HepG2 (cell line): ENCODE measurements around the gene CTSA. TPM values are rescaled to one million over a fixed set of nuclear protein-coding genes. Genes with fewer than 3 reads are reported as not detected.

Source experiments
- CCDC6 ChIP-seq: sonication (generic); formaldehyde crosslinking; IDR thresholded peaks from 2 replicates; pipeline ENCODE4 v1.8.1; 2022; ENCODE audit warnings: mild to moderate bottlenecking, missing genetic modification reagents, moderate library complexity
- ERF ChIP-seq: IDR thresholded peaks from 2 replicates; pipeline ENCODE4 v1.6.1; 2018; ENCODE audit warnings: missing biosample characterization, missing genetic modification reagents
- JUNB ChIP-seq: sonication (generic); formaldehyde crosslinking; IDR thresholded peaks from 2 replicates; pipeline ENCODE4 v1.8.0; 2022; ENCODE audit warnings: missing genetic modification reagents, mild to moderate bottlenecking, borderline replicate concordance
- PITX1 ChIP-seq: sonication (generic); formaldehyde crosslinking; IDR thresholded peaks from 2 replicates; pipeline ENCODE4 v1.5.1; 2020; ENCODE audit warnings: mild to moderate bottlenecking, missing genetic modification reagents
- RBM39 ChIP-seq: fragments of 200-400 bp; formaldehyde crosslinking; IDR thresholded peaks from one replicate; pipeline ENCODE4 v1.6.1; 2018; ENCODE audit warnings: antibody characterized with exemption, mild to moderate bottlenecking, low read depth, low read length; ENCODE audit not compliant: poor library complexity, severe bottlenecking
- SAFB2 ChIP-seq: sonication (generic); formaldehyde crosslinking; IDR thresholded peaks from 2 replicates; pipeline ENCODE4 v1.5.1; 2020; ENCODE audit warnings: missing genetic modification reagents, low read depth, mild to moderate bottlenecking, borderline replicate concordance
- SMARCE1 ChIP-seq: fragments of 450-650 bp; IDR thresholded peaks from 2 replicates; pipeline ENCODE4 v1.6.1; 2017; ENCODE audit warnings: borderline replicate concordance
- TBX2 ChIP-seq: sonication (generic); formaldehyde crosslinking; IDR thresholded peaks from 2 replicates; pipeline ENCODE4 v1.5.0; 2020; ENCODE audit warnings: missing genetic modification reagents, mild to moderate bottlenecking, borderline replicate concordance
- ZIK1 ChIP-seq: sonication (generic); formaldehyde crosslinking; IDR thresholded peaks from 2 replicates; pipeline ENCODE4 v1.5.0; 2020; ENCODE audit warnings: mild to moderate bottlenecking, low read depth, missing genetic modification reagents, borderline replicate concordance
- ZNF207 ChIP-seq: fragments of 450-650 bp; IDR thresholded peaks from 2 replicates; pipeline ENCODE4 v1.6.1; 2016; ENCODE audit warnings: antibody characterized with exemption, borderline replicate concordance
- ZNF670 ChIP-seq: sonication (generic); formaldehyde crosslinking; IDR thresholded peaks from 2 replicates; pipeline ENCODE4 v1.8.0; 2022; ENCODE audit warnings: mild to moderate bottlenecking, missing genetic modification reagents, borderline replicate concordance
- ZNF746 ChIP-seq: sonication (generic); formaldehyde crosslinking; IDR thresholded peaks from 2 replicates; pipeline ENCODE4 v1.8.0; 2022; ENCODE audit warnings: mild to moderate bottlenecking, missing genetic modification reagents
- polyA plus RNA-seq, 8 experiments: library from polyadenylated mRNA; depleted of rRNA in 3 of 8; stranded (reverse) in 7 of 8; unstranded in 1 of 8; fragments of >200 nt; fragmentation: Illumina TruSeq in 4 of 8; extraction: Trizol in 4 of 8; gene quantifications; 2 replicates each; pipeline versions ENCODE4 v1.2.1 to v1.2.3, GENCODE V29; 2011 to 2016; ENCODE audit warnings: low read depth in 4 of 8, missing spikeins in 1 of 8, mixed read lengths in 1 of 8; ENCODE audit not compliant: insufficient read depth in 1 of 8
- total RNA-seq, 5 experiments: library from RNA; depleted of rRNA; stranded (reverse); fragments of >200 nt; fragmentation: Illumina TruSeq; extraction: Trizol; gene quantifications; 2 replicates each; pipeline ENCODE4 v1.2.3, GENCODE V29; 2016; ENCODE audit warnings: low read depth in 1 of 5
- TF ChIP-seq, protein P1 (sequence below): sonication (generic); formaldehyde crosslinking; IDR thresholded peaks from 2 replicates; pipeline ENCODE4 v1.5.0; 2020; ENCODE audit warnings: missing genetic modification reagents
- TF ChIP-seq, protein P2 (sequence below): sonication (generic); formaldehyde crosslinking; IDR thresholded peaks from 2 replicates; pipeline ENCODE4 v1.5.0; 2020; ENCODE audit warnings: missing genetic modification reagents, mild to moderate bottlenecking, borderline replicate concordance
- TF ChIP-seq, protein P3 (sequence below): sonication (generic); formaldehyde crosslinking; IDR thresholded peaks from 2 replicates; pipeline ENCODE4 v1.5.0; 2020; ENCODE audit warnings: mild to moderate bottlenecking, missing genetic modification reagents, borderline replicate concordance
- TF ChIP-seq, protein P4 (sequence below): sonication (generic); formaldehyde crosslinking; IDR thresholded peaks from 2 replicates; pipeline ENCODE4 v1.4.0; 2020; ENCODE audit warnings: missing genetic modification reagents
- TF ChIP-seq, protein P5 (sequence below): conservative IDR thresholded peaks from 2 replicates; pipeline ENCODE4 v1.6.1; 2018; ENCODE audit warnings: missing genetic modification reagents
- TF ChIP-seq, protein P6 (sequence below): sonication (generic); formaldehyde crosslinking; IDR thresholded peaks from 2 replicates; pipeline ENCODE4 v1.9.0; 2021; ENCODE audit warnings: missing genetic modification reagents, borderline replicate concordance

CTSA gene
- total and polyA plus RNA-seq, 2 of the 13 experiments (the other 11 are each of a cell fraction or from before 2014, with no cell fraction given) = 202 to 231 TPM

DNA sequence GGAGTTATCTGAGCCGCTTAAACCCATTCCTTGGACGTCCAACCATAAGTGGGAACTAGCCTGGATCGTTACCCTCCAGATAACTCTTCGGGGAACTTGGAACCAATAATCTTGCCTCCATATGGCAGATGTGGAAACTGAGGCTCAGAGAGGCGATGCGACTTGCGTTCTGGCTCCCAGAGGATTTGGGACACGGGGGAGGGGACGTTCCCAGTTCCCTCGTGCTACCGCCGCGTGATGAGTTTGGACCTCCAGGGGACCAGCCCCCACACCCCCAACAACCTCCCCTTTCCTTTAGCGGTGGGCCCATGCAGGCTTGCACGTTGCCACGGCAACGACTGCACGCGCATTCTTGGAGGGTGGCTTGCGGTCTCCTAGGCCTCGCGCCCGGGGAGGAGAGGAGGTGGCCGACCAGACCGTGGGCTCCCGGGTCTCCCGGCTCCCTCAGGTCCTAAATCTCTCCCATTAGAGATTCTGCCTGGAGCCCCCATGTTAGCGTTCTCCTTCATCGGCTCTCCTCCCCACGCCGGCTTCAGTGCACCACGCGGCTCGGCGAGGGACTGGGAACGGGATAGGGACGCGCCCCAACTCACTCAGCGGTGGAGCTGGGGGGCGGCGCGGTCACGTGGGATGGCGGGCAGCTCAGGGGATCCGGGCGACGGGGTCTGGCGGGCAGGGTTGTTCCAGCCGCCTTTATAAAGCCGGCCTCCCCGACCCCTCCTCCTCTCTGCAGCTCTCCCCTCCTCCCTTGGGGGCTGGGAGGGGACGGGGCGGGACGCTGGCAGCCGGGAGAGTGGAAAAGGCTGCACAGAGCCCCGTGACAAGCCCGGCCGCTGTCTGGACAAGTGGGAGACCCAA, 20.6 kb downstream of the CTSA start, which contains the start of gene PLTP (continued):
- no peak for TF ChIP-seq CCDC6 (CRISPR knock-in tag)
- peak; percentile 78 for TF ChIP-seq PITX1 (CRISPR knock-in tag)
- TF ChIP-seq ZNF670 (CRISPR knock-in tag) = 0 out of 2 replicates have a peak, but pooled peaks have one; percentile 39
- TF ChIP-seq, protein P1, sequence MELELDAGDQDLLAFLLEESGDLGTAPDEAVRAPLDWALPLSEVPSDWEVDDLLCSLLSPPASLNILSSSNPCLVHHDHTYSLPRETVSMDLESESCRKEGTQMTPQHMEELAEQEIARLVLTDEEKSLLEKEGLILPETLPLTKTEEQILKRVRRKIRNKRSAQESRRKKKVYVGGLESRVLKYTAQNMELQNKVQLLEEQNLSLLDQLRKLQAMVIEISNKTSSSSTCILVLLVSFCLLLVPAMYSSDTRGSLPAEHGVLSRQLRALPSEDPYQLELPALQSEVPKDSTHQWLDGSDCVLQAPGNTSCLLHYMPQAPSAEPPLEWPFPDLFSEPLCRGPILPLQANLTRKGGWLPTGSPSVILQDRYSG = no peak
- TF ChIP-seq ZIK1 (CRISPR knock-in tag) = no peak; the same call in 1 of the 2 replicates
- TF ChIP-seq, protein P2, sequence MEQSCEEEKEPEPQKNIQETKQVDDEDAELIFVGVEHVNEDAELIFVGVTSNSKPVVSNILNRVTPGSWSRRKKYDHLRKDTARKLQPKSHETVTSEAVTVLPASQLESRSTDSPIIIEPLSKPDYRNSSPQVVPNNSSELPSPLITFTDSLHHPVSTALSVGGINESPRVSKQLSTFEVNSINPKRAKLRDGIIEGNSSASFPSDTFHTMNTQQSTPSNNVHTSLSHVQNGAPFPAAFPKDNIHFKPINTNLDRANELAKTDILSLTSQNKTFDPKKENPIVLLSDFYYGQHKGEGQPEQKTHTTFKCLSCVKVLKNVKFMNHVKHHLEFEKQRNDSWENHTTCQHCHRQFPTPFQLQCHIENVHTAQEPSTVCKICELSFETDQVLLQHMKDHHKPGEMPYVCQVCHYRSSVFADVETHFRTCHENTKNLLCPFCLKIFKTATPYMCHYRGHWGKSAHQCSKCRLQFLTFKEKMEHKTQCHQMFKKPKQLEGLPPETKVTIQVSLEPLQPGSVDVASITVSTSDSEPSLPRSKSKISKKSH (CRISPR knock-in tag) = no peak
- no peak for TF ChIP-seq ERF (CRISPR knock-in tag)
- TF ChIP-seq ZNF746 = no peak
- TF ChIP-seq, protein P3, sequence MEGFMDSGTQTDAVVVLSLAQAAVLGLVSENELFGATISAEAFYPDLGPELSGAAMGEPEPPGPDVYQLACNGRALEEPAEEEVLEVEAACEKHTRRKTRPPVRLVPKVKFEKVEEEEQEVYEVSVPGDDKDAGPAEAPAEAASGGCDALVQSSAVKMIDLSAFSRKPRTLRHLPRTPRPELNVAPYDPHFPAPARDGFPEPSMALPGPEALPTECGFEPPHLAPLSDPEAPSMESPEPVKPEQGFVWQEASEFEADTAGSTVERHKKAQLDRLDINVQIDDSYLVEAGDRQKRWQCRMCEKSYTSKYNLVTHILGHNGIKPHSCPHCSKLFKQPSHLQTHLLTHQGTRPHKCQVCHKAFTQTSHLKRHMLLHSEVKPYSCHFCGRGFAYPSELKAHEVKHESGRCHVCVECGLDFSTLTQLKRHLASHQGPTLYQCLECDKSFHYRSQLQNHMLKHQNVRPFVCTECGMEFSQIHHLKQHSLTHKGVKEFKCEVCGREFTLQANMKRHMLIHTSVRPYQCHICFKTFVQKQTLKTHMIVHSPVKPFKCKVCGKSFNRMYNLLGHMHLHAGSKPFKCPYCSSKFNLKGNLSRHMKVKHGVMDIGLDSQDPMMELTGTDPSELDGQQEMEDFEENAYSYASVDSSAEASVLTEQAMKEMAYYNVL (CRISPR knock-in tag) = 0 out of 2 replicates have a peak, but pooled peaks have one; percentile 5
- TF ChIP-seq, protein P4, sequence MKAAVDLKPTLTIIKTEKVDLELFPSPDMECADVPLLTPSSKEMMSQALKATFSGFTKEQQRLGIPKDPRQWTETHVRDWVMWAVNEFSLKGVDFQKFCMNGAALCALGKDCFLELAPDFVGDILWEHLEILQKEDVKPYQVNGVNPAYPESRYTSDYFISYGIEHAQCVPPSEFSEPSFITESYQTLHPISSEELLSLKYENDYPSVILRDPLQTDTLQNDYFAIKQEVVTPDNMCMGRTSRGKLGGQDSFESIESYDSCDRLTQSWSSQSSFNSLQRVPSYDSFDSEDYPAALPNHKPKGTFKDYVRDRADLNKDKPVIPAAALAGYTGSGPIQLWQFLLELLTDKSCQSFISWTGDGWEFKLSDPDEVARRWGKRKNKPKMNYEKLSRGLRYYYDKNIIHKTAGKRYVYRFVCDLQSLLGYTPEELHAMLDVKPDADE (CRISPR knock-in tag) = no peak
- TF ChIP-seq JUNB (CRISPR knock-in tag) = no peak
- TF ChIP-seq TBX2 (CRISPR knock-in tag) = no peak
- TF ChIP-seq, protein P5, sequence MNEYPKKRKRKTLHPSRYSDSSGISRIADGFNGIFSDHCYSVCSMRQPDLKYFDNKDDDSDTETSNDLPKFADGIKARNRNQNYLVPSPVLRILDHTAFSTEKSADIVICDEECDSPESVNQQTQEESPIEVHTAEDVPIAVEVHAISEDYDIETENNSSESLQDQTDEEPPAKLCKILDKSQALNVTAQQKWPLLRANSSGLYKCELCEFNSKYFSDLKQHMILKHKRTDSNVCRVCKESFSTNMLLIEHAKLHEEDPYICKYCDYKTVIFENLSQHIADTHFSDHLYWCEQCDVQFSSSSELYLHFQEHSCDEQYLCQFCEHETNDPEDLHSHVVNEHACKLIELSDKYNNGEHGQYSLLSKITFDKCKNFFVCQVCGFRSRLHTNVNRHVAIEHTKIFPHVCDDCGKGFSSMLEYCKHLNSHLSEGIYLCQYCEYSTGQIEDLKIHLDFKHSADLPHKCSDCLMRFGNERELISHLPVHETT (CRISPR knock-in tag) = no peak
- no peak for TF ChIP-seq SAFB2 (CRISPR knock-in tag)
- TF ChIP-seq, protein P6, sequence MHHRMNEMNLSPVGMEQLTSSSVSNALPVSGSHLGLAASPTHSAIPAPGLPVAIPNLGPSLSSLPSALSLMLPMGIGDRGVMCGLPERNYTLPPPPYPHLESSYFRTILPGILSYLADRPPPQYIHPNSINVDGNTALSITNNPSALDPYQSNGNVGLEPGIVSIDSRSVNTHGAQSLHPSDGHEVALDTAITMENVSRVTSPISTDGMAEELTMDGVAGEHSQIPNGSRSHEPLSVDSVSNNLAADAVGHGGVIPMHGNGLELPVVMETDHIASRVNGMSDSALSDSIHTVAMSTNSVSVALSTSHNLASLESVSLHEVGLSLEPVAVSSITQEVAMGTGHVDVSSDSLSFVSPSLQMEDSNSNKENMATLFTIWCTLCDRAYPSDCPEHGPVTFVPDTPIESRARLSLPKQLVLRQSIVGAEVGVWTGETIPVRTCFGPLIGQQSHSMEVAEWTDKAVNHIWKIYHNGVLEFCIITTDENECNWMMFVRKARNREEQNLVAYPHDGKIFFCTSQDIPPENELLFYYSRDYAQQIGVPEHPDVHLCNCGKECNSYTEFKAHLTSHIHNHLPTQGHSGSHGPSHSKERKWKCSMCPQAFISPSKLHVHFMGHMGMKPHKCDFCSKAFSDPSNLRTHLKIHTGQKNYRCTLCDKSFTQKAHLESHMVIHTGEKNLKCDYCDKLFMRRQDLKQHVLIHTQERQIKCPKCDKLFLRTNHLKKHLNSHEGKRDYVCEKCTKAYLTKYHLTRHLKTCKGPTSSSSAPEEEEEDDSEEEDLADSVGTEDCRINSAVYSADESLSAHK (CRISPR knock-in tag) = no peak
- no peak for TF ChIP-seq SMARCE1
- TF ChIP-seq RBM39 = peak; percentile 62
- no peak for TF ChIP-seq ZNF207
